GM21526 (cell line): ENCODE measurements around the gene LRP8.
"Not testable (repeated sequence)": the region's sequence is repeated elsewhere in the genome, so short reads cannot be mapped to it uniquely, and the experiment has no call there.

Experiments used
- ATAC-seq: cut with Tn5 transposase; IDR thresholded peaks from one replicate; pipeline ENCODE4 v1.9.1; 2021; ENCODE audit warnings: moderate library complexity; ENCODE audit not compliant: unreplicated experiment, low FRiP score

LRP8 gene

DNA sequence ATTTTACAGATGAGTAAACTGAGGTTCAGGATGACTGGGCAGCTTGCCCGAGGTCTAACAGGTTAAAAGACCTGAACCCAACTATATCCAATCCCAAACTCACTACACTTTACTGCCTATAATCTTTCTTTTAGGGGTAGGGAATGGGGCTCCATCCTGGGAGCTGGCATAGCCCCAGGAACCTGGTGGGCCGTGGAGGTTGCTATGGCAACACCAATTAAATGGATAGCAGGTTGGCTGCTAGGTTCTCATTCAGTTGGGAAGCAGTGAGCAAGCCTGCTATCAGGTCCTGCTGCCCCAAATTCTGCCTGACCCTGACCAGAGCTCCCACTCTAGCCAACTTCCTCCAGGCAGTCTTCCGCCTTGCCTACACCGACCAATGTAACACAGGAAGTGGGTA, 40.9 kb downstream of the LRP8 start:
- ATAC-seq = no peak

- ATAC-seq = no peak
These were observed 41.7 kb downstream of the LRP8 start for GRCh38 chr1:53285969-53286760.

GRCh38 chr1:53285546-53285945, 42.3 kb downstream of the LRP8 start:
- ATAC-seq = no peak

GRCh38 chr1:53284224-53285020, 43.4 kb downstream of the LRP8 start:
- ATAC-seq = no peak

GRCh38 chr1:53283156-53283555, 44.7 kb downstream of the LRP8 start:
- not testable (repeated sequence) for ATAC-seq

DNA sequence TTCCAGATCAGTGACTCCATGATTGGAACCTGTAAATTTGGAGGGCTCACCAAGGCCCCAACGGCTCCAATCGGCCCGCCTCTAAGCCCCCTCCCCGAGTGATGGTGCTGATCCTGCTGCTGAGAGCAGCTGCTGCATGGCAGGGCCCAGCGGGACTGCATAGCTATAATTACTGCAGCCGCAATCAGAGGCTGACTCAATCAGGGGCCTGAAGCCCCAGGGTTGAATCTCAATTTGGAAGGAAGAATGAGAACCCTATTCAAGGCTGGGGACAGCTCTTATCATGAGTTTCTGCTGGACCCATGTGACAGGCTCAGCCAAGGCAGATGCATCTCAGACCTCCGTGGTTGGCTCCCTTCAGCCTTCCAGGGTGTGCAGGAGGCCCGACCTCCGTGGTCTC, 46.7 kb downstream of the LRP8 start:
- ATAC-seq = no peak

DNA sequence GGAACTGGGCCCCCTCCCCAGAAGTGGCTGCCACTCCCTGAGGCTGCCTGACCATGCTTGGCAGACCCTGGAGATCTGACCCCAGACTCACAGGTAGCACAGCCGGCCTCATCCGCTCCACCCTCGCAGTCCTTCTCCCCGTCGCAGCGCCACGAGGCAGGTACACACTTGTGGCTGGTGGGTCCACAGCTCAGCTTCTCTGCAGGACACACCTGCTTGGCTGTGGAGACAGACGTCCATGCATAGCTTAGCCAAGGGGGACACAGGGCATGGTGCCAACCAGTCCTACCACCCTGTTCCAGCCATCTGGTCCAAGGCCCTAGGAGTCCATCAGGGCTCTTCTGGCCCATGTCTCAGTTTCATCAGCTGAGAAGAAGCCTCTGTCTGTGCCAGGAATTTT, 47.4 kb downstream of the LRP8 start:
- ATAC-seq = no peak

DNA sequence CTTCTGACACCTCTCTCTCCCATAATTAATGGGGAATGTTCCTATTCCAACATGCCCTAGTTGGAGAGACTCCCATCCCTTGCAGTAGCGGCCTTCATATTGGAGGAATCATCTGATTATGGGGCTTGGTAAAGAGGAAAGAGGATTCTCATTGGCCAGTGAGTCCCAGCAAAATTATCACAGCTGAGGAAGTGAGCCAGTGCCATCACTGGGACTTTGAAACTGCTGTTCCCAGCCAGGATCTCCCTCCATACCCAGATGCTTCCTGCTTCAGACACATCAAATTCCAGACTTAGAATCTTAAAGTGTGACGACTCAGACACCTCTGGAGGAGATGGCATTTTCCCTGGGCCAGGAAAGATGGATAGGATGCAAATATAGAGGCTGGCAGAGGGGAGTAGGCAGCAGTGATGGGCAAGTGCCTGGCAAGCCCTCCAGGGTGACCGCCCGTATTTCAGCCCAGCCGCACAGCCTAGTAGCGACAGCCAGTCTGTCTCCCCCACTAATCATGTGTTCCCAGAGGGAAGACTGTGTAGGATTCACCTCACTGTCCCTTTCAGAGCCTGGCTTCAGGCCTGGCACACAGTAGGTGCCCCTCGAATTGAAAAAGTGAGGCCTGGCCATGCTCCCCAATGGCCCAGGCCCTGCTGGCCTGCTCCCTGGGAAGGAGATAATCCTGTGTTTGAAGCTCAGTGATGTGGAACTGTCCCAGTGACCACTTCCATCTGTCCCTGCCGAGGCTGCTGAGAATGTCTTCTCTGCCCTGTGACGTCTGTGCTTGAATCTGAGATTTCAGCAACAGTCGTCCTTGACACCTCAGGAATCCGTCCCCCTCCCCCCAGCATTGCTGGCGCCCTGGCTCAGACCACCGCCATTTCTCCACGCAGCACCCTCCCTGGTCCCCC, 48.3 kb downstream of the LRP8 start:
- no peak for ATAC-seq

- ATAC-seq = no peak
These were observed 49.6 kb downstream of the LRP8 start for GRCh38 chr1:53278298-53278725.

GRCh38 chr1:53277326-53277725, 50.5 kb downstream of the LRP8 start:
- ATAC-seq = no peak

GRCh38 chr1:53276902-53277281, 51.0 kb downstream of the LRP8 start:
- no peak for ATAC-seq

GRCh38 chr1:53276153-53276901, 51.5 kb downstream of the LRP8 start:
- no peak for ATAC-seq

- no peak for ATAC-seq
These were observed 52.3 kb downstream of the LRP8 start for GRCh38 chr1:53275566-53275965.

DNA sequence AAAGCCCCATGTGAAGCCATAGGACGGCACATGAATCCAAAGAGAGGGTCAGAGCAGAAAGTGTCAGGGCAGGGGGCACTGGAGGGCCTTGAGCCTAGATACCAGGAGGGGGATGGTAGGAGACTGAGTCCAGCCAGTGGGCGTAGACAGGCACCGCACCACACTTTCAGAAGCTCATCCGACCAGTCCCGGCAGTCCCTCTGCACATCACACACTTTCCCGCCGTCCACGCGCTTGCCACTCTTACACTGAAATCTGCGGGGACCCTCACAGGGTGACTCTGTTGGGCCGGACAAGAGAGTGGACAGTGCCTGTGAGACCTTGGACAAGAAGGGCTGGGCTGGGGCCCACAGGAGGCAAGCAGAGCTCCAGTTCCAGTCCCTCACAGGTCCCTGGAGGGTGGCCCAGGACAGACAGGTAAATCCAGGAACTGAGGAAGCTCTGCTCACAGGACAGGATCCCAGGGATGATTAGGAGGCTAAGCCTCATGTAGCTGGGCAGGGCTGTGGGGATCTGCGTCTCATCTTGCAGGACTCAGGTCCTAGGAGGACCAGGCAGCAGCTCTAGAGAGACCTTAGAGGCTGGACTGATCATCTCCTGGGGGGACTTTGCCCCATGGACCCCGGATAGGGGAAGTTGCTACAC, 53.2 kb downstream of the LRP8 start:
- no peak for ATAC-seq

DNA sequence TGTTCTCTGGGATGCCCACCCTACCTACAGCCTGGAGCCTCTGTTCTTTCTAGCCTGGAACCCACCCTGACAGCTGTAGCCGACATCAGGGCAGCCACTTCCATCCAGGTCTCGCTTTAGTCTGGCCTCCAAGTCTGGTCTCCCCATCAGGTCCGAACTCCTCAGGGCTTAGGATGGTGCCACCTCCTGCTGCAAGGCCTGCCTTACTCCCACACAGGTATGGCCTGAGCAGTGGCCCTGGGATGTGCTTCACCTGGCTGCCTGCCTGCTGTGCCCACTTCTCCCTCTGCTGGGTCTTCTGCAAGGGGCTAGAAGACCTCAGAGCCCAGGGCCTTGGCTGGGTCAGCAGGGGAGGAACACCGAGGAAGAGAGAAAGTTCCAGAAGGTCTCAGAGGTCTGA, 53.8 kb downstream of the LRP8 start:
- ATAC-seq = no peak

DNA sequence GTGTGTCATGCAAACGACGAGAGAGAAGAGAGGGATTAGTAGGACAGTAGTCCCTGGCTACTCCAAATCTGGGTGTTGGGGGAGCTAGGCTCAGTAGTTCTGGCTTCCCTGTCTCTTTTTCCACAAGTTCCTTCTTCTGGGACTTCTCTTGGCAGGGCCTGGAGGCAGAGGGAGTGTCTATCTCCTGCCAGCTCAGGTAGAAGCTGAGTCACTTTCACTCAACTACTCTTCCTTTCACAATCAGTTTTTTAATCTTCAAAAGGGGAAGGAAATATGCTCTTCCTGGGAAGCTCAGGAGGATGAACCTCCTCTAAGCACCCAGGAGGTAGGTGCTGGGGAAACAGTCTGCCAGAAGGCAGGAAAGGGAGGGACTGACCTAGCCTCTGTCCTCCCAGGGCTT, 54.3 kb downstream of the LRP8 start:
- ATAC-seq = no peak

DNA sequence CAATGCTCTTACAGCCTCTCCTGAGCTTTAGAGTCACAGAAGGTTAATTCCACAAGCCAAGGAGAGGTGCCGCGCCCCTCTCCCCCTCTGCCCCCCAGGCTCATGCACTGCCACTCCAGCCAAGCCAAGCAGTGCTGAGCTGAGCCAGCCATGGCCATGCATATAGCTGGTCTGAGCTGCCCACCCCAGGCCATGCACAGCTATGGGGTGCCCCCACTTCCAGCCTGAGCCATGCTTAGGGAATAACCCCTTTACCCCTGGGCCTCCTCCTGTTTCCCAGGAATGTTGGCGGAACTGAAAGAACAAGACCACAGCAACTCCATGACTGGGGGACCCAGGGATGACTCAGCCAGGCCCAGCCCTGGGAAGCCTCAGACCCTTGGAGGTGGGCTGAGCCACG, 55.5 kb downstream of the LRP8 start:
- no peak for ATAC-seq

- ATAC-seq = no peak
These were observed 56.3 kb downstream of the LRP8 start for GRCh38 chr1:53271446-53272090.

GRCh38 chr1:53270873-53271272, 57.0 kb downstream of the LRP8 start:
- no peak for ATAC-seq
